Spinal cord (tissue), 10 donors: ENCODE results near the gene FHOD3. TPM values are rescaled to one million over a fixed set of nuclear protein-coding genes. Genes with fewer than 3 reads are reported as not detected.

Experiments
- DNase-seq, 6 donors: peaks; one replicate each; pipeline versions ENCODE4 v3.0.0 to v3.0.0-alpha.2; 2013 to 2015; ENCODE audit warnings: low spot score in 6 of 6, low read depth in 4 of 6
- H3K27ac ChIP-seq: one replicate; pipeline ENCODE4 v1.5.1; 2013; ENCODE audit warnings: low read depth, low read length, control low read depth
- H3K27me3 ChIP-seq: one replicate; pipeline ENCODE4 v1.6.1; 2013; ENCODE audit warnings: low read length; ENCODE audit not compliant: control insufficient read depth, insufficient read depth
- H3K36me3 ChIP-seq: one replicate; pipeline ENCODE4 v1.6.1; 2013; ENCODE audit warnings: low read length; ENCODE audit not compliant: control insufficient read depth, insufficient read depth
- H3K4me1 ChIP-seq: one replicate; pipeline ENCODE4 v1.6.1; 2013; ENCODE audit warnings: low read length; ENCODE audit not compliant: control insufficient read depth, insufficient read depth
- H3K4me3 ChIP-seq: one replicate; pipeline ENCODE4 v1.5.1; 2013; ENCODE audit warnings: low read depth, low read length, control low read depth
- H3K9me3 ChIP-seq: one replicate; pipeline ENCODE4 v1.6.1; 2013; ENCODE audit warnings: low read length; ENCODE audit not compliant: control insufficient read depth, insufficient read depth
- WGBS: methylation state at CpG from one replicate; pipeline ENCODE4 v1.1.5; 2013; ENCODE audit warnings: missing lambda C conversion rate; ENCODE audit not compliant: insufficient coverage; 5-methylcytosine and 5-hydroxymethylcytosine counted together
- polyA plus RNA-seq, 2 donors: library from polyadenylated mRNA; unstranded; fragments of 120-200 nt; gene quantifications; one replicate each; pipeline ENCODE4 v1.2.1, GENCODE V29; 2013; ENCODE audit not compliant: insufficient read length in 2 of 2
- total RNA-seq, 2 donors: library from RNA; depleted of rRNA in 1 of 2; stranded (reverse); fragments of 120-200 nt in 1 of 2; fragments of >200 nt in 1 of 2; gene quantifications; one replicate each; pipeline versions ENCODE4 v1.2.3 to v1.2.4, GENCODE V29; 2013 to 2014
- donor health status: healthy.

The FHOD3 gene
- total and polyA plus RNA-seq, 4 donors = 30.0 to 53.4 (median 52.1) TPM

DNA sequence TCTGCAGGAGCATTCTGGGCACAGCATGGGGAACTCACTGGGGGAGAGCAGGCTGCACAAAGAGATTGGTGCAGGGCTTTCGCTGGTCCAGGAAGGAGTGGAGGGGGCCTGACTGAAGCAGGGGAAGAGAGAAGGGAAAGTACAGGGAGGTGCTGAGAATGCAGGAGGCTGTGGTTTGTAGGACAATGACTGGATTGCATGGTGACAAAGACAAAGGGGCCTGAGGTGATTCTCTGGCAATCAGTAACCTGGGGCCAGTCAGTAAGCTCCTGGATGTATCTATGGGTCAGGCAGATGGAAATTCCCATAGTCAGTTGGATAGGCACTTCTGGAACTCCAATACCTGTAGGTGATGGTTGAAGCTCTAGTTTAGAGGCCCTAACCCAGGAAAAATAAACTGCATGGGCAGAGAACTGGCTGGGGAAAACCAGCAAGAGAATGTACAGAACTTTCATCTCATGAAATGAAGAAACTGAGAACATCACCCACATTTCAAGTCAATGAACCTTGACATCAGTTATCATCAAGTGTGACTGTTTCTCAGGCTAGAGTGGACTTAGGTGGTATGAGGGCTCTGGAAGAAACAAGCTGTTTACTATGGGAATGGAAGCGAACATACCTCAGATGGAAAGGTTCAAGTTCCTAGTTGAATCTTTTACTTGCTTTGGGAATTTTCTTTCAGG lies 338.0 kb downstream of the FHOD3 start:
- no peak overlapping the region for H3K4me3 ChIP-seq
- WGBS = 65% methylated on average over 2 of the region's 2 CpGs
- no peaks in the 10 kb centered on the region for H3K27me3 ChIP-seq
- H3K4me1 ChIP-seq = peaks cover 13% of the 10 kb centered on the region
- DNase-seq = no peak
- H3K9me3 ChIP-seq = no peaks in the 10 kb centered on the region
- H3K36me3 ChIP-seq = no peaks in the 10 kb centered on the region
- H3K27ac ChIP-seq = no peak overlapping the region

DNA sequence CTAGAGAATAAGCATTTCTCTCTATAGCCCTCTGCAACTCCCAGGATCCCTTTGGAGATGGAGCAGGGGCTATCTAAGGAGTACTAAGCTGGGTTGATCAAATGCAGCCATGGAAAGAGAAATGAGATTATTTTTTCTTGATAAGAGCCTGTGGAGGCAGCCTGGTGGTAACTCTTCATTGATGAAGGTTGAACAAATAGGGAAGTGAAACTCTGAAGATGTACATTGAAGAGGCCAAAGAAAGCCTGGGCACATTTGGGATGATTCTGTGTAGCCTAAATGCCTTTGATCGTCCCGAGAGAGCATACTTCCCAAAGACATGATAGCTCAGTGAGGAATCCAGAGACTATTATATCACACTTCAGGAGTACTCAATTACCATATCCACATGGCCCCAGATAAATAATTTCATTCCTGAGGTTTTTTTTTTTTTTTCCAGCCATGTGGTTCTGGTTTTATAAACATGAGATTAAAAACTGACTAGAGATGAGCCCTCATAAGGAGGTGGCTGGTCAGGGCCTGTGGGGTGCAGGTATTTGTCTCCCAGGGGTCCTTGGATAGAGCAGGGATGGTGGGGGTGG lies 338.8 kb downstream of the FHOD3 start:
- no peaks in the 10 kb centered on the region for H3K27me3 ChIP-seq
- H3K4me1 ChIP-seq = peaks cover 20% of the 10 kb centered on the region
- DNase-seq = no peak
- no CpG with 5 or more reads among the region's 2 CpGs for WGBS
- no peaks in the 10 kb centered on the region for H3K9me3 ChIP-seq
- H3K4me3 ChIP-seq = no peak overlapping the region
- H3K36me3 ChIP-seq = no peaks in the 10 kb centered on the region
- H3K27ac ChIP-seq = no peak overlapping the region

DNA sequence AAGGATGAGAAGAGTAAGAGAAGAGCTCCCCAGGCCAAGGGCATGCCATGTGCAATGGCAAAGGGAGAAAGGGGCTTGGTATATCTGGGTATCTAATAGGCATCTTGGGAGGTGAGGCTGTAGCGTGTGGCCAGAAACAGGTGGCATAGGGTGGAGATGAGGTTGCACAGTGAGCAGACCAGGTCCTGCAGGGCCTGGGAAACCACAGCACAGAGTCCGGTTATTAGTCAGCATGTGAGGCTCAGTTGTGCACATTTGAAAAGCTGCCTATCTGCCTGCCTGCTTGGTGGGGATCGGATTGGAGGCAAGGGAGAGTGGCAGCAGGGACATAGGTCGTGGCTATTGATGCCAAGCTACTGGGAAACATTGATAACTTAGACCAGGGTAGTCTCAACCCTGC lies 340.7 kb downstream of the FHOD3 start:
- H3K9me3 ChIP-seq = no peaks in the 10 kb centered on the region
- H3K27me3 ChIP-seq = no peaks in the 10 kb centered on the region
- DNase-seq = no peak
- H3K4me3 ChIP-seq = no peak overlapping the region
- peaks cover 20% of the 10 kb centered on the region for H3K4me1 ChIP-seq
- 99% methylated on average over 4 of the region's 4 CpGs for WGBS
- no peak overlapping the region for H3K27ac ChIP-seq
- no peaks in the 10 kb centered on the region for H3K36me3 ChIP-seq

DNA sequence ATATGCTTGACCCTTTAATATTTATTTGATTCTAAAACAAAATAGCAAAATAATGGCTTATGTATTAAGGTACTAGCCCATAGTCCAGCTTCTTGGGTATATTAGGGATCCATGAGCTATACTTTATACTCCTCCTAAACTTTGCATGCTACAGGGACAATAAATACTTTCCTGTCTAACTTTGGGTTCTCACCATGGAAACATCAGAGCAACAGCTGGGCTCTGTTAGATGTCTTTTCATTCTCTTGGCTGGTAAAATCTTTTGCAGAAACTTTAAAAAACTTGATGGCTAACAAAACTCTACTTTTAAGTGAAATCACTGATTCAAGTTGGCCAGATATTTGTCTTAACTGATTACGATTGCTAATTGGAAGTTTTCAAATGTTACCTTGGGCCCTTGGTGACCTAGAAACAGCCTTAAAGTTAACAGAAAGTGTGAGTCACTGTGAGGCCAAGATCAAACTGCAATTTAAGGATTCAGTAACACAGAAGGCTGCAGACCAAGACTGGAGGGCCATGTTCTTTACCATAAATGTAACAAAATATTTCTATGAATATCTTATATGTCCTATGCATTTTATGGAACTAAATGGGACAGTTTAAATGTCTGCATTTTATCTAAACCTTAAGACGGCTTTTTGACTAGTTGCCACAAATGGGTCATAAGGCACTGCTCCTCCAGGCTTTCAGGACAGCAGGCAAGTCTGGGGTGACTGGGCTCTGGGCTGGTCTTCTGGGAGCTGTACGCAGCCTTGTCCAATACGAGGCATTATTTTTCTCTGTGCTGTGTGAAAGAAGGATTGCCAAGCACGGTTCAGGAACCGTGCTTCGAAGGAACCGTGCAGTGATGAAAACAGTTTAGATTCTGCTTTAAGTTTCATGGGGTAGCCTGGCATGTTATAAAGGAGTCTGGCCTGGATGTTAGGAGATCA lies 342.8 kb downstream of the FHOD3 start:
- DNase-seq = peak in 1 of 6 donors; percentile 22
- Histone ChIP-seq H3K4me3 (no peak overlapping the region), H3K4me1 (peaks cover 10% of the 10 kb centered on the region), H3K27me3 (no peaks in the 10 kb centered on the region), H3K36me3 (no peaks in the 10 kb centered on the region), H3K27ac (no peak overlapping the region), H3K9me3 (no peaks in the 10 kb centered on the region)
- 69% methylated on average over 6 of the region's 8 CpGs for WGBS

DNA sequence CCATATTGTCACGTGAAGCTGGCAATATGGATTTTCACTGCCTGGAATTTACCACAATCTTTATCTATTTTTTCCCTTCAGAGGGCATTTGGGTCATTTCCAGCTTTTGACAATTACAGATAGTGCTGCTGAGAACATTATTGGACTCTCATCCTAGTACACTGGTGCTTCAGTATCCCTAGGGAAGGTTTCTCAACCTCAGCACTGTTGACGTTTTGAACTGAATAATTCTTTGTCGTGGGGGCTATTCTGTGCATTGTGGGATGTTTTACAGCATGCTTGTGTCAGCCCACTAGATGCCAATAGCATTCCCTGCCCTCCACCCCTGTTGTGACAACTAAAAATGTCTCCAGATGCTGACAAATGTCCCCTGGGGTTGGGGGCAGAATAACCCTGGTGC lies 345.5 kb downstream of the FHOD3 start:
- Histone ChIP-seq H3K36me3 (no peaks in the 10 kb centered on the region), H3K4me1 (peaks cover 9% of the 10 kb centered on the region), H3K4me3 (no peak overlapping the region), H3K27me3 (no peaks in the 10 kb centered on the region), H3K27ac (no peak overlapping the region), H3K9me3 (no peaks in the 10 kb centered on the region)
- WGBS = 39% methylated on average over 3 of the region's 3 CpGs
- no peak for DNase-seq

DNA sequence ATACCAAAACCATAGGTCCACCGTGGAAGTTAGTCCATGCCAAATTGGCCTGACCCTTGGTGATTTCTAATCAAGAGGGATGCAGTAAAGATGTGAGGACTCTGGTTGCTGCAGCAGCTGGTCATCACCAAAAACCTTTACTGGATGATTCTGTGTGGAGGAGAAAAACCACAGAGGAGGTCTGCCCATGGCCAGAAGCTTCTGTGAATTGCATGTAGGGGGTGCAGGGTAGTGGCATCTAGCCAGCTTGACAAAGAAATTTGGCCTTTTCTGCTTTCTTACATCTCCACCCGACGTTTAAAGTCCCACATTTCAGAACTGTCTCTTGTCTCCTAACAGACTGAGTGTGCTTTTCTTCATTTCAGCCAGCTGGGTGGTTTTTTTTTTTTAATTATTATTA lies 351.3 kb downstream of the FHOD3 start:
- Histone ChIP-seq H3K4me1 (no peaks in the 10 kb centered on the region), H3K27me3 (no peaks in the 10 kb centered on the region), H3K36me3 (peaks cover 5% of the 10 kb centered on the region), H3K27ac (no peak overlapping the region), H3K9me3 (no peaks in the 10 kb centered on the region), H3K4me3 (no peak overlapping the region)
- DNase-seq = no peak
- WGBS = 100% methylated on average over 1 of the region's 3 CpGs

DNA sequence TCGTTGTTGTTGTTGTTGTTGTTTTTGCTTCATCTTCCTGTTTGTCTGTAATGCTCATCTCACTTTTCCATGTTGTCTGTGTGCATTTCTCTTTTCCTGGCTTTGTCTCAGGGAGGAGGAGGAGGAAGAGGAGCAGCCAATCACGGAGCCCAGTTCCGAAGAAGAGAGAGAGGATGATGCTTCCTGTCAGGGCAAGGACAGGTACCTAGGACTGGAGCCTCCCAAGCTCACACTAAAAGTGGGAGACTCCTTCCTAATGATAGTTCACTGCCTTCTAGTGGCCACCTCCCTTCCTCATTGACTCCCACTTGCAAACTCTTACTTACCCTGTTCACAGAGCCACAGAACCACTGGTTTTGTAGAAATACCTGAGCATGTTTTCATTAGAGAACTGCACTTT lies 351.7 kb downstream of the FHOD3 start:
- no peaks in the 10 kb centered on the region for H3K4me1 ChIP-seq
- no peaks in the 10 kb centered on the region for H3K9me3 ChIP-seq
- no CpG with 5 or more reads among the region's 3 CpGs for WGBS
- H3K27ac ChIP-seq = no peak overlapping the region
- H3K36me3 ChIP-seq = peaks cover 5% of the 10 kb centered on the region
- H3K4me3 ChIP-seq = no peak overlapping the region
- DNase-seq = no peak
- H3K27me3 ChIP-seq = no peaks in the 10 kb centered on the region

DNA sequence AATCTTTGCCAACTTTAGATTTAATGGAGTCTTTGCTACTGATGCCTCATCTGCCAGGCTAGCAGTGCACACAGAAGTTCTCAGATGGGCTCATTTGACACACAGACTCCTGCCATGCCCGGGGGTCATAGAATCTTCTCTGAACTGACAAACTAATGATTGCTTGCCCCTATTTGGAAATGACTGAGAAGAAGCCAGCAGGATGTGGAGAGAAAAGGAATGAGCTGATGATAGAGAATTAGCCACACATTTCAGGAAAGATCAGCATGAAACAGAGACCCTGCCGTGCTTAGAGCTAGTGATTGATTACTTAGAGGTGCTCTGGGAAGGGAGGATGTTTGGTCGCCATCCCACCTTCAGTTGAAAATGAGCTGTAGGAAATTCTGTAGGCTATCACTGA lies 352.8 kb downstream of the FHOD3 start:
- Histone ChIP-seq H3K4me3 (no peak overlapping the region), H3K9me3 (no peaks in the 10 kb centered on the region), H3K4me1 (no peaks in the 10 kb centered on the region), H3K36me3 (peaks cover 5% of the 10 kb centered on the region), H3K27ac (no peak overlapping the region), H3K27me3 (no peaks in the 10 kb centered on the region)
- 53% methylated on average over 2 of the region's 3 CpGs for WGBS
- DNase-seq = peak in 1 of 6 donors; percentile 75

DNA sequence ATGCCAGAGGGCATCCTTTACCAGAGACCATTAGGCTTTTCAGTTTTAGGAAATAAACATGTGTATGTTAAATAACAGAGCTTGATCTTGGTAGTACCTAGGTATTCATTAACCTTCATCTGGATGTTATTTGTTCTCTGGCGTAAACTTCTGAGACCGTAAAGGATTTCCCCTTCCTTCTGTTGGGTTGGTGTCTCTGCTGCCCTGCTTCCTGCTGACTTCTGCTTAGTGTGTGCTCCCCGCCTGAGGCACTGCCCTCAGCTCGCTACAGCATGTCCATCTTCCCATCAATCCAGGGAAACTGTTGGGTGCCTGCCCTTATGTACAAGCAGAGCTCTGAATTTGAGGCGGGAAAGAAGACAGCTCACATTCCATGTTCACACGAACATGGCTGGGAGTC lies 353.4 kb downstream of the FHOD3 start:
- Histone ChIP-seq H3K27me3 (no peaks in the 10 kb centered on the region), H3K4me3 (no peak overlapping the region), H3K9me3 (no peaks in the 10 kb centered on the region), H3K4me1 (no peaks in the 10 kb centered on the region), H3K36me3 (peaks cover 5% of the 10 kb centered on the region), H3K27ac (no peak overlapping the region)
- WGBS = 83% methylated on average over 4 of the region's 6 CpGs
- DNase-seq = no peak
